CD4-positive, alpha-beta T cell treated with Interleukin-2 at 100 ng/mL for 4 hours (primary cell): ENCODE data around the gene DCAF7.

ENCODE experiments used
- DNase-seq: peaks from one replicate; pipeline ENCODE4 v3.0.0-alpha.2; 2020; ENCODE audit warnings: low spot score

DCAF7 gene

DNA sequence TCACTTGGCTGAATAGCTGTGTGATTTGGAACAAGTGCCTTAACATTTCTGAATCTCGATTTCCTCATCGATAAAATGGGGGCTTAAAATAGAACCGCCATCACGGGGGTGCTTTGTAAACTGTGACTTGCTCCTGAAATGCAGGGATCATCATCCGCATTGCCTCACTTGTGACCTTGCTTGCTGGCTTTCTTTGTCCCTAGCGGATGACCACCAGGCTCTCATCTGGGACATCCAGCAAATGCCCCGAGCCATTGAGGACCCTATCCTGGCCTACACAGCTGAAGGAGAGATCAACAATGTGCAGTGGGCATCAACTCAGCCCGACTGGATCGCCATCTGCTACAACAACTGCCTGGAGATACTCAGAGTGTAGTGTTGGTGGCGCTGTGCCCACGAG, 38.5 kb downstream of the DCAF7 start:
- no peak for DNase-seq

DNA sequence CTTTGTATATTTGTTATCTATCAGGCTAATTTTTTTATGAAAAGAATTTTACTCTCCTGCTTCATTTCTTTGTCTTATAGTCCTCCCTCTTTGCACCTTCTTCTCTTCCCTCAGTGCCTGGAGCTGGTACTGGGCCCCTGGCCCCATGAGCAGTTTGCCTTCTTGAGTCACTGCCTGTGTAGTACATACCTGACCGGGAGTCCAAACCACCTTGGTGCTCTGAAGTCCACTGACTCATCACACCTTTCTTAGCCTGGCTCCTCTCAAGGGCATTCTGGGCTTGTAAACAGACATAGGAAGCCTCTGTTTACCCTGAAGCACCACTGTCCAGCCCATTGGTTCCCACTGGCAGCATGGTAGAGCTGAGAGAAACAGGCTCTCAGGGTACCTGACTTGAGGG, 39.4 kb downstream of the DCAF7 start:
- no peak for DNase-seq

DNA sequence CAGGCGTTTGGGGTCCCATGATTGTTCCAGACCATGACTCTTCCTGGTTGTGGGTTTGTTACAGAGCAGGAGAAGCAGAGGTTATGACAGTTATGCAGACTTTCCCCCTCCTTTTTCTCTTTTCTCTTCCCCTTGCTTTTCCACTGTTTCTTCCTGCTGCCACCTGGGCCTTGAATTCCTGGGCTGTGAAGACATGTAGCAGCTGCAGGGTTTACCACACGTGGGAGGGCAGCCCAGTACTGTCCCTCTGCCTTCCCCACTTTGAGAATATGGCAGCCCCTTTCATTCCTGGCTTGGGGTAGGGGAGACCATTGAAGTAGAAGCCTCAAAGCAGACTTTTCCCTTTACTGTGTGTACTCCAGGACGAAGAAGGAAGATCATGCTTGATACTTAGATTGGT, 42.5 kb downstream of the DCAF7 start:
- no peak for DNase-seq

DNA sequence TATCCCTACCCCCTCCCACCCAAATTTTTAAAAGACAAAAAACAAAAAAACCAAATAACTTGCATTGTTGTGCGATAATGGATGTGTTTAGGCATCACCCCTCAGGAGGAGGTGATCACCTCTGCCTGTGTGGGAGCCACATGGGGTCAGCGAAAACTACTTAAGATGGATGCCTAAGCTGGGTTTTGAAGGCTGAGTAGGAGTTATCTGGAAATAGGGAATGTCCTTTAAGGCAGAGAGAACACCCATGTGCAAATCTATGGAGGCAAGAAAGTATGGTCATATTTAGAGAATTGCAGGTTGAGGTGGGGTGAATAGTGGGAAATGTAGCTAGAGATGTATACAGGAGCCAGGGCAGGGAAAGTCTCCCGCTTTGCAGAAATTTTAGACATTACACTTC, 44.9 kb downstream of the DCAF7 start:
- no peak for DNase-seq

DNA sequence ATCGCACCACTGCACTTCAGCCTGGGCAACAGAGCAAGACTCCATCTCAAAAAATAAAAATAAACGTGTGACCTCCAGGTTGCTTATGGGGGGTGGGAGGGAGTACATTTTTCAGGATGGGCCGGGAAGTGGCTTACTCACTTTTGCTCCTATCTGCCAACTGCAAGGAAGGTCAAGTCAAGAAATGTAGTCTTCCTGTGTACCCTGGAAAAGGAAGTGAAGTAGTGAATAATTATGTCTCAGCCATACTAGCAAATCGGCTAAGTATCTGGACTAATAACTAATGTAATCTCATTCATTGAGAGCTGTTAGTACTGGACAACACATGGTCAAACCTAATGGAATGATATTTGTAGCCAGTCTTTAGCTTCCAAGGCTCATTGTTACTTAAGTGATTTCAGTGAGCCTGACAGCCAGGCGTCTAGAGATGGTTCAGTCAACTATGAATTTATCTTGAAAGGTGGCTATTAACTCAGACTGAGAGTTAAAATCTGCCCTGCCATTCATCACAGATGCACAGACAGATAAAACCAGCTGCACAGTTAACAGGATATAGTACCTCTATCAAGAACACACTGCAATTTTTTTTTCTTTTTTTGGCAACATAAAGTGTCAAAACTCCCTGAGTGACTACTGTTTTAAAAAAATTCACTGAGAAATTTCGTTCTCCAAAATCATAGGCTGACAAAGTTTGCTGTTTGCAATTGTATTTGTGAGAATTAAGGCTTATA, 46.7 kb downstream of the DCAF7 start:
- peak; percentile 49 for DNase-seq

DNA sequence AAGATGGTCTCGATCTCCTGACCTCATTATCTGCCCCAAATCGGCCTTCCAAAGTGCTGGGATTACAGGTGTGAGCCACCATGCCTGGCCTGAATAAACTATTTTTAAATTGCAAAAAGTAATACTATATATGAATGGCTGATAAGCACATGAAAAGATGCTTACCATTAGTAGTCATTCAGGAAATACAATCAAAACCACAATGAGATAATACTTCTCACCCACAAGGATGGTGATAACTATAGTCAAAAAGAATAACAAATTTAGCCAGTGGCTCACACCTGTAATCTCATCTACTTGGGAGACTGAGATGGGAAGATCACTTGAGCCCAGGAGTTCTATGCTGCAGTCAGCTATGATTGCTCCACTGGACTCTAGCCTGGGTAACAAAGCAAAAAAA, 48.0 kb downstream of the DCAF7 start:
- peak; percentile 54 for DNase-seq

DNA sequence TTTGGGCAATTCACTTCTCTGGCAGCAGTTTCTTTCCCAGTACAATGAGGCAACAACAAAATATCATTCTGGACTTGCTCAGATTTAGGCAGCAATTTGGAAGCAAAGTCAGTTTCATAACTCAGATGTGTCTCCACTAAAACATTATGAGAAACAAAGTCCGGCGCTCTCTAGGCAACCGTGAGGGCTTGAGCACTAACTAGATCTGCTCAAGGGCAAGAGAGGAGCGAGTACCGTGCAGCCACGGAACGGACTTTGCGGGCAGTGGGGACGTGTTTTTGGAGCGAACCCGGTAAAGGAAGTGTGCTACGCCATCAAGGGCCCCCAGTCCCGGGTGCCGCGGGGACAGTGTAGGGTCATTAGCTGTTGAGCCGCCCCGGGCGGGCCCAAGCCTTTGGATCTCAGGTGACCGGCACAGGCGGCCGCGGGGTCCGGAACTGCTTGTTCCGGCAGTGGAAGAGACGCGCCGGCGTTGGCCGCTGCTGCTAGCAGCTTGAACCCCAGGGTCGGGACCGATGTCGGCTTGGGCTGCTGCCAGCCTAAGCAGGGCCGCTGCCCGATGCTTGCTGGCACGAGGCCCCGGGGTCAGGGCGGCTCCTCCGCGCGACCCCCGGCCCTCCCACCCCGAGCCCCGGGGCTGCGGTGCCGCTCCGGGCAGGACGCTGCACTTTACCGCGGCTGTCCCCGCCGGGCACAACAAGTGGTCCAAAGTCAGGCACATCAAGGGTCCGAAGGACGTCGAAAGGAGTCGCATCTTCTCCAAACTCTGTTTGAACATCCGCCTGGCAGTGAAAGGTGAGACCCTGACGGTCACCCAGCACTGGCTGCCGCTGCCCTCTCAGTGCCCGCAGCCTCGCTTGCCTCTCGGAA, 50.5 kb downstream of the DCAF7 start, which contains the start of gene TACO1:
Gene TACO1, plus strand, starts transcription at position 327 of the 870 bp plus-strand sequence. Its CDS starts 189 bp downstream, at position 516.
- peak; percentile 80 for DNase-seq

DNA sequence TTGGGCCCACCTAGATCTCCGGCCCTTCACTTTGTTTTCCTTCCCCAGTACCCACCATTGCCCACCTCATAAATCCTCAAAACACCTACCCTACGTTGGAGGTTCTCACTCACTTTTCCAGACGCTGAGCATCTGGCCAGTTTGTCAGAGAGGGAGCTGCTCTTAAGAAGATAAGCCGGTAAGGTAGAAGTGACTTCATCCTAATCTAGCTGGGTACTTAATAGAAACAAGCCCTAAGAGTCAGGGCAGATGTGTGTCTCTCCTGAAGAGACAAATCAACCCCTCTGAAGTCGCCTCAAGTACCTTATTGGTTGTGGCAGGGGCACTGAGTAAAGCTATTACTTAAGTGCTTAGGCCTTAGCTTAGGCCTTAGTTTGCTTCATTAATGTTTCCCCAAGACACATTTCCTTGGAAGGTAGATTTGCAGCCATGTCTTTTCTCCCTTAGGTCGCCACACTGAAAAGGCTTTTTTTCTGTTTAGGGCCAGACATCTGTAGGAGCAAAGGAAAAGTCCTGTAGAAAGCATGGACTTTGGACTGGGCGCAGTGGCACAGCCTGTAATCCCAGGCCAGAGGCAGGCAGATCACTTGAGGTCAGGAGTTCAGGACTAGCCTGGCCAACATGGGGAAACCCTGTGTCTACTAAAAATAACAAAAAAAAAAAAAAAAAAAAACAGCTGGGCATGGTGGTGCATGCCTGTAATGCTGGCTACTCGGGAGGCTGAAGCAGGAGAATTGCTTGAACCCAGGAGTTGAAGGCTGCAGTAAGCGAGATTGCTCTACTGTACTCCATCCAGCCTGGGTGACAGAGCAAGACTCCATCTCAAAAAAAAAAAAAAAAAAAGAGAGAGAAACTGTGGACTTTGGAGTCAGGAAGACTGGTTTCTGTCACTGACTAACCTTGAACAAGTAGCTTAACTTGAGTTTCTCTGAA, 51.4 kb downstream of the DCAF7 start:
- DNase-seq, result no peak

DNA sequence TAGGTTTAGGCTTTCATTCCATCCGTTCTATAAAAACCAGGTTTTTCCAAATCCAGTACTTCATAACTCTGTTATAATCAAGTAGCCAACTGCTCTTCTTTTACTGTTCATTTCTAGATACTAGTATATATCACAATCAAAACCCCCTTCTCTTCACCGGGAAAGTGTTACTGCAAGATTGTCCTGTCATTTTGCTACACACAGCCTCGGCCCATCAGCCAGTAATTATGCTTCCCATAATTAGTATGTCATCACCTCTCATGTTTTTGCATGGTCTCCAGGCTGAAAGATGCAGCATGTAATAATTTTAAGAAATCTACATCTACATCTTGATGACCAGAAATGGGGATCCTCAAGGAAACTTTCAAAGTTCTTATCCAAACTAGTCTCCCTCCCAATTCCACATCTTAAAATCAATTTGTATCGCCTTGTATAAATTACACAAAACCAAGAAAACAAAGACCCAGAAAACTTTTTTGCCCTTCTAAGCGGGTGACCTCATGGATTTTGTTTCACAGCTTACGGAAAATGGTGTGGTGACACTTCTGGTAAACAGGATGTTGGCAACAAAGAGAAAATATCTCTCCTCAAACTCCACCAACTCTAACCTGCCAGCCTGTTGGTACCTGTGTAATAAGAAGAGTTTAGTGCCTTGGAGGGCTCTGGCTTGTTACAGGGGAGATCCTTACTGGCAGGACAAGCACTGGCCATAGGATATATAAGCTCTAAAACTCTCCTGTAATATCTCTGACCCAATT, 59.7 kb downstream of the DCAF7 start:
- peak; percentile 42 for DNase-seq

DNA sequence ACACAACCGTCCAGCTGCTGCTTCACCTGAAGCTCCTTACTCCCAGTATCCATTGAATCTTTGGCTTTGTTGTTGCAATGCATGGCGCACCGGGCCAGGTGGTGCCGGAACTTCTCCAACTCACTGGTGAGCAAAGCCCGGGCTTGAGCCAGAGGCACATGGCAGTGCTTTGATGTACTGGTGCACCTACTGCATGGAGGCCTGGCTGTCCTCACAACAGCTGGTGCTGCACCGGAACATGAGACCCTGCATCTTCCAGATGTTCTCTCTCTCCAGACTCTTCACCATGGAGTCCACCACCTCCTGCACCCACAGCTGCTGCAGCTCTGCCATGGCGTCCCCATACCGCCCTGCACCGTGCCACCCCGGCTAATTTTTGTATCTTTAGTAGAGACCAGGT, 60.6 kb downstream of the DCAF7 start:
- no peak for DNase-seq

DNA sequence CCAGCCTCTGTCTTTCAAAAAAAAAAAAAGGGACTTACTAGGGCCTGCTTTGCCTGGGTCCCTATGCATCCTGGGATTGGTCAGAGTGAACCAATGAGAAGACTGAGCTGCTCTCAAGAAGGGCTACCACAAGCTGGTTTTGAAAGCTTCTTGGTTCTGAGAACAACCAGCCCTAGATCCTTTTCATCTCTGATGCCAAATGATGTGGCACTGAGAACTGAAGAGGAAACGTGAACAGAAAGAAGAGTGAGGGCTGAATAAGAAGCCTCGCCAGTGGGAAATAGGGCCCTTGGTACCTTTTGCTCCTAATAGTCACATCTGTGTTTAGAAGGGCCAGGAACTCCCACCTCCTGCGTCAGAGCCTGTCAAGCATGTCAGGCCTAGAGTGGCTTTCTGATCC, 61.1 kb downstream of the DCAF7 start:
- DNase-seq, result peak; percentile 51

DNA sequence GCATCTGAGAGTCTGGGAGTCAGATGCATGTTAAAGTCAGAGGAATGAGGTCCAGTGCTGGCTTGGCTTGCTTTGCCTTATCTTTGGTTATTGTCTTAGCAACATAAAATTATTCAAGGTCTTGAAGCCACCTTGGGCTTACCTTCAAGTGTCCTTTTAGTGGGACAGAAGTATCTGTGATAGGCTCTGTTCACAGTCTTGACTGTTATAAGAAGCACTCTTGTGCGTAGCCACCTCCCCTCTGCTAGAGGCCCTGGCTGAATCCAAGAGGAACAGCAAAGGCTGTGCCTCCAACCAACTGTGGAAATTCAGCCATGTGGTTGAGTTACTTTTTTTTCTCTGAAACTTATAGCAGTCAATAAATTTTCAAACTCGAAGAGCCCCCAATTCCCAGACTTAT, 63.4 kb downstream of the DCAF7 start:
- no peak for DNase-seq

DNA sequence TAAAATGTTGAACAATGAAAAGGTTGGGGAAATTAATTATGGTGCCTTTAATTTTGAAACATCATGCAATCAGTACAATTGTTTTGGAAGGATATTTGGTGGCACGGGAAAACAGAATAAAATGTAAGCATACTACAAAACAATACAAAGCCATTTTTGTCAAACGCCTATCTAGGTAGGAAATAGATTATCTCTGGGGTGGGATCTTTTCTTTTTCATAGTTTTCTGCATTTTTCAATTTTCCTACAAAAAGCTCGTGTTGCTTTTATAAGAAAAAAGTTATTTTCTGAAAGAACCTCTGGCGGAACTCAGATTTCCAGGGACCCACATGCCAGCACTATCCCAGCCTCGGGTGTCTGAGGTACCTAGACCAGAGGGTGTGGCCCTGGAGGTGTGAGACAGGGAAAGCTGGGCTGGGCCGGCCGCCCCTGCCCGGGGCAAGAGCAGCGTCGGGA, 71.0 kb downstream of the DCAF7 start:
- DNase-seq, result no peak

DNA sequence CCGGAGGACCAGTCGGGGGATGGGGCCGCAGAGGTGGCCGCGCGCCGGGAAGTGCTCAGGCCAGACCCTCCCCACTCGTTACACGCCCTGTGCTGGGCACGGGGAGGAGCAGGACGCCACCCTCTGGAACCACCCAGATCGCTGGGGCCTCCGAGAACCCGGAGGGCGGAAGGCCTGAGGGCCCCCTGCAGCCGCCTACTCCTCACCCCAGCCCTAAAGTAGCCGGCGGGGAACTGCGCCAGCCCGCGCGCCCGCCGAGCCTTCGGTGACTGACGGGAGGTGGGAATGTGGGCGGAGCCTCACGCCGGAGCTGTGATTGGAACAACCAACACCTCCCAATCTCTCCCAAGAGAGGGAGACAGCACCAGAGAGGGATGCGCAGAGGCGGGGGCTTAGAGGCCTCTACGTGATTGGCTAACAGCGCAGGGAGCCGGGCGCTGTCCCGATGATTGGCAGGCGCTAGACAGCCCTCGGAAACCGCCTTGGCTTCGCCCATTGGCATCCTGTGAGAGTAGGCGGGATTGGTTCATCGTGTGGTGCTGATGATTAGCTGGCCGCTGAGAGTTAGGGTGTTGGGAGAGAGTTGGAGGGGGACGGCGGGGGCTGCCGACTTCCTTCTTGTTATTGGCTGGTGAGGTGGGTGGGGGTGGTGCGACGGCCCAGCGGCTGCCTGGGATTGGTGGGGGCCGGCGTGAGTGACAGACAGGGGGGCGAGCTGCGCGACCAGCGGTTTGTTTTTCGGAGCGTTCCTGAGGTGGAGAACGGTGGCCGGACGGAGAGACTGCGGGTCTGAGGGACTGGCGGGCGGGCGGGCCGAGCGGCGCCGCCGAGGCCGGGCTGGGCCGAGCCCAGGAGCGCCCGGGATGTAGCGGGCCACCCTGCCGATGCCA, 71.7 kb downstream of the DCAF7 start, which contains the start of gene MAP3K3:
Gene MAP3K3, plus strand, starts transcription at position 734 of the 890 bp plus-strand sequence. CDS start 343 bp downstream, outside the sequence.
- DNase-seq, result peak; percentile 99

DNA sequence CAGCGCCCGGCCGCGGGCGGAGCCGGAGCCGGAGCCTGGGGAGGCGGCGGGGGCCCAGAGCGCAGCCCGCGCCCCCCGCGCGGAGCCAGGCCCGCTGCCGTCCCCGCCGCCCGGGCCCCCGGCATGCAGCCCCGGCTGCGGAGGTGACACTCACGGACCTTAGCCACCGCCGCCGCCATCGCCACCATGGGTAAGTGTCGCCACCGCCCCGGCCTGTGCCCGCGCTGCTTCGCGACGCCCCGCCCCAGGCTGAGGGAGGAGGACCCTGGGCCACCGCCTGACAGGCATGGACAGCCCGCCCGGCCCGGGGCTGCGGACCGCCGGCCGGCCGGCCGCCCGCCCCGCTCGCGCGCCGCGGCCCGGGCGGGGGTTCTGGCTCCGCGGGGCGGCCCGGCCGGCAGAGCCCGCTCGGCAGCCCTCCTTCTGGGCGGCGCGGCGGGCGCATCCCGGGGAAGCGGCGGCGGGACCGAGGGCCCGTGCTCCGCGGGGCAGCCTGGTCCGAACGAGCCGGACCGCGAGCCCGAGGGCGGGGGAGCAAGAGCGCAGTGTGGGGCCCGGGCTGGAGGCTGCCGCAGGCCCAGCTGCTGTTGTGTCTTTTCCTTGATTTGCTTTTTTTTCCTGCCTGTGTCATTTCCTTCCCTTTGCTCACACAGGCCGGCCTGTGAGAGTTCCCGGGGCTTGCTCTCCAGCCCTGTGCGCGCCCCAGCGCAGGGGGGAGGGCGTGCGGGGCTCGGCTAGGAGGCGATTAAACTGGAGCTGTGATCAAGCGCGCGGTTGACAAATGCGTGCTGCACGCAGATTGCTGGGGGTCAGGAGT, 72.5 kb downstream of the DCAF7 start:
- DNase-seq, result peak; percentile 46

DNA sequence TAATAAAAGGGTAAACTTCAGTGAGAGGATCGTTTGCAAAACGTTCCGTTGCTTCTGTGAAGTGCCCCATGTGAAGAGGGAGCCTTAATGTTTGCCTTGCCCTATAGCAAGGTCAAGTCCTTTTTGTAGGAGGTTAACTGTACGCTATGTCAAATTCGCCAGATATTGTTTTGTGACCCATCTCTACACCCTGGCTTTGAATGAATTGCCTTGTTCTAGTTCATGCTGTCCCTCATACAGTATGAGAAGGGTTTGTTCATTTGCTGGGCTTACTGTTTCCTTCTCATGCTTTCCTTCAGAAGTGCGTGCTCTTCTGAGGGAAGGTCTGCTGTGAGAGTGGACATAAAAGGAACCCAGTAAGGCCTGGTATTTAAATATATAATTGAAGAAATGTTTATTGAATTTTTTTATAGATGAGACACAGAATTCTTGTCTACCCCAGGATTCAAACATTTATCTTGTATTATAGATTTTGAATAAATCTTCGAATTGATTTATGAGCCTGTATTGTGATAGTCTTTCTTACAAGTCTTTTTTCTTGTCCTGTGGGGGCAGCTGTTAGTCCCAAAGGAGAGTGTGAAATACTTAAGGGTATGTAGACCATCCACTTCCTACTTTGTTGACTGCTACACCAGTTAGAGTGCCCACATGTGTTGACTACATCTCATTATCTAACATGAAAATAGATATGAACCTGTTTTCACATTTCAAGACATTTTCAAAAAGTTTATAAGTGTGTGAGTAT, 73.7 kb downstream of the DCAF7 start:
- no peak for DNase-seq

DNA sequence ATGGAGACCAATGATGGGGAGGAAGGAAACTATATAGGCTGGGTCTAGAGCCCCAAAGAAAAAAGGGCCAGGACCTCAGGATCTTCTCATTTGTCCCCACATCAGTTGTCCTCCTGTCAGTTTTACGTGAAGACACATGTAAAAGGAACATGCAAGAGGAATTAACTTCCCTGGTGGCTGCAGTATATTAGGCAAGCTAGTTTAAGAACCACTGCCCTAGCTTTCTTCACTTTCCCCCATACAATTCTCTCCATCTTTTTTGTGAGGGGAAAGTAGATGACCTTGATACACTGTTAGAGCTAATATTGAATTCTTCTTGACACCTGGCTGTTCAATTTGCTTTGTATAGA, 74.2 kb downstream of the DCAF7 start:
- no peak for DNase-seq

DNA sequence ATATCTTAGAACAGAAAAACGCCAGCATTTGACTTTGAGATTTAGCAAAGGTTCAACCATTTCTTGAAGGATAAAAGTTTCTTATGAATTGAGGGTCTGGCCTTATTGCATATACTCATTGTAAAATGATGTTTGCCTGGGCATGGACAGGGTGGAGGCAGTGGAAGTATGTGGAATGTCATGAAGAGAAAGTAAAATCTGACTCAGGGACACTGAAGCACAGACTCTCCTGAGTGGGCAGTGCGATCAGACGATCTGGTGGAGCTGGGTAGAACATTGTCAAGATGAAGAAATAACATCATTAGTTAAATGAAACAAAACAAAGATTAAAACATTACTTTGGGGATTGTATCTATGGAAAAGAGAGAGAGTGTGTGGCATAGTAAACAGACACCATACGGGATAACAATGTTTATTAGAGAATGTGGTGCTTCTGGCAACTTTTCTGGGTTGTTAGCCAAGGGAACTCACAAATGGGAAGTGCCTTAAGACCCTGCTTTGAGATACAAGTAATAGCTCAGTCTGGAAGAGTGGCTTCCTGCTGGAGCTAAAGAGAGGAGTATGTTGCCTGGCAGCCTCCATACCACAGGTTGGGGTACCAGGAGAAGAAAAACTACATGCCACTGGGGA, 76.4 kb downstream of the DCAF7 start:
- DNase-seq, result no peak
